GM18519 (cell line): ENCODE measurements around the gene AKAP13.
A peak's percentile ranks its signal among the peaks of the same experiment; 100 is the strongest.
"Not testable (repeated sequence)": the region's sequence is repeated elsewhere in the genome, so short reads cannot be mapped to it uniquely, and the experiment has no call there.

ENCODE experiments used
- ATAC-seq: cut with Tn5 transposase; IDR thresholded peaks from one replicate; pipeline ENCODE4 v1.9.1; 2021; ENCODE audit warnings: mild to moderate bottlenecking, moderate library complexity; ENCODE audit not compliant: unreplicated experiment, low FRiP score

Gene AKAP13

GRCh38 chr15:85630311-85630710 lies 249.9 kb downstream of the AKAP13 start:
- ATAC-seq, result no peak

GRCh38 chr15:85631018-85631417 lies 250.6 kb downstream of the AKAP13 start:
- ATAC-seq, result no peak

- ATAC-seq, result no peak
Measured at GRCh38 chr15:85632014-85632413, 251.6 kb downstream of the AKAP13 start.

GRCh38 chr15:85633859-85634258 lies 253.5 kb downstream of the AKAP13 start:
- no peak for ATAC-seq

- ATAC-seq, result no peak
Measured at GRCh38 chr15:85636351-85636750, 255.9 kb downstream of the AKAP13 start.

GRCh38 chr15:85639752-85640381 lies 259.5 kb downstream of the AKAP13 start:
- peak; percentile 69 for ATAC-seq

- no peak for ATAC-seq
Measured at GRCh38 chr15:85642065-85642692, 261.8 kb downstream of the AKAP13 start.

GRCh38 chr15:85642693-85643066 lies 262.3 kb downstream of the AKAP13 start:
- no peak for ATAC-seq

GRCh38 chr15:85646538-85647091 lies 266.2 kb downstream of the AKAP13 start:
- ATAC-seq, result peak; percentile 61

- peak; percentile 53 for ATAC-seq
Measured at GRCh38 chr15:85649372-85649771, 269.0 kb downstream of the AKAP13 start.

GRCh38 chr15:85651548-85651947 lies 271.1 kb downstream of the AKAP13 start:
- ATAC-seq, result no peak

GRCh38 chr15:85652457-85652856 lies 272.1 kb downstream of the AKAP13 start:
- ATAC-seq, result no peak

GRCh38 chr15:85657132-85657531 lies 276.7 kb downstream of the AKAP13 start:
- no peak for ATAC-seq

- ATAC-seq, result no peak
Measured at GRCh38 chr15:85658816-85659215, 278.4 kb downstream of the AKAP13 start.

- no peak for ATAC-seq
Measured at GRCh38 chr15:85661859-85662258, 281.5 kb downstream of the AKAP13 start.

GRCh38 chr15:85665677-85666076 lies 285.3 kb downstream of the AKAP13 start:
- not testable (repeated sequence) for ATAC-seq

GRCh38 chr15:85667491-85668424 lies 287.4 kb downstream of the AKAP13 start:
- ATAC-seq, result peak; percentile 90

- no peak for ATAC-seq
Measured at GRCh38 chr15:85671156-85671555, 290.8 kb downstream of the AKAP13 start.

GRCh38 chr15:85672332-85673084 lies 292.1 kb downstream of the AKAP13 start:
- no peak for ATAC-seq

- no peak for ATAC-seq
Measured at GRCh38 chr15:85673326-85673725, 292.9 kb downstream of the AKAP13 start.
